ENCODE measurements around the gene RALGPS2. TPM values are rescaled to one million over a fixed set of nuclear protein-coding genes. Genes with fewer than 3 reads are reported as not detected.

Gene RALGPS2
- total and polyA plus RNA-seq, 2 experiments from 2014 or later, result 8.1 to 31.2 TPM

DNA sequence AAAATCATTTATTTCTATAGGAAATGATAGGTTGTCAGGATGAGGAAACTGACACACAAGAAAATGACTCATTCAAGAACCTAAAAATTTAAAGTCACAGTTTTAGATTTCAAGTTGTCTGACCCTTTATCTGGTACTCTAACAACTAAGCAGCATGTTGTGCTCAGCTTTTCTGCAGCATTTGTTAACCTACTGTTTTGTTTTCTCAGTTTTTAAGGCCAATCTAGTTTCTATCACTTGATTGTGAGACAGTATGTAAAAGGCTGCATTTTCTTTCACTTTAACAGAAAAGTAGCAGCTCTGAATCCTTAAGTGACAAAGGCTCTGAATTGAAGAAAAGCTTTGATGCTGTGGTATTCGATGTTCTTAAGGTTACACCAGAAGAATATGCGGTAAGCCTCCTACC lies 59.1 kb downstream of the RALGPS2 start:
- H3K4me3 ChIP-seq, result no peak overlapping the region
- no peaks in the 10 kb centered on the region for H3F3A ChIP-seq (replicated peaks; ENCODE audit: low read depth)
- TF ChIP-seq, protein P1, sequence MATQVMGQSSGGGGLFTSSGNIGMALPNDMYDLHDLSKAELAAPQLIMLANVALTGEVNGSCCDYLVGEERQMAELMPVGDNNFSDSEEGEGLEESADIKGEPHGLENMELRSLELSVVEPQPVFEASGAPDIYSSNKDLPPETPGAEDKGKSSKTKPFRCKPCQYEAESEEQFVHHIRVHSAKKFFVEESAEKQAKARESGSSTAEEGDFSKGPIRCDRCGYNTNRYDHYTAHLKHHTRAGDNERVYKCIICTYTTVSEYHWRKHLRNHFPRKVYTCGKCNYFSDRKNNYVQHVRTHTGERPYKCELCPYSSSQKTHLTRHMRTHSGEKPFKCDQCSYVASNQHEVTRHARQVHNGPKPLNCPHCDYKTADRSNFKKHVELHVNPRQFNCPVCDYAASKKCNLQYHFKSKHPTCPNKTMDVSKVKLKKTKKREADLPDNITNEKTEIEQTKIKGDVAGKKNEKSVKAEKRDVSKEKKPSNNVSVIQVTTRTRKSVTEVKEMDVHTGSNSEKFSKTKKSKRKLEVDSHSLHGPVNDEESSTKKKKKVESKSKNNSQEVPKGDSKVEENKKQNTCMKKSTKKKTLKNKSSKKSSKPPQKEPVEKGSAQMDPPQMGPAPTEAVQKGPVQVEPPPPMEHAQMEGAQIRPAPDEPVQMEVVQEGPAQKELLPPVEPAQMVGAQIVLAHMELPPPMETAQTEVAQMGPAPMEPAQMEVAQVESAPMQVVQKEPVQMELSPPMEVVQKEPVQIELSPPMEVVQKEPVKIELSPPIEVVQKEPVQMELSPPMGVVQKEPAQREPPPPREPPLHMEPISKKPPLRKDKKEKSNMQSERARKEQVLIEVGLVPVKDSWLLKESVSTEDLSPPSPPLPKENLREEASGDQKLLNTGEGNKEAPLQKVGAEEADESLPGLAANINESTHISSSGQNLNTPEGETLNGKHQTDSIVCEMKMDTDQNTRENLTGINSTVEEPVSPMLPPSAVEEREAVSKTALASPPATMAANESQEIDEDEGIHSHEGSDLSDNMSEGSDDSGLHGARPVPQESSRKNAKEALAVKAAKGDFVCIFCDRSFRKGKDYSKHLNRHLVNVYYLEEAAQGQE (IDR thresholded peaks at IDR 0.05; ENCODE audit: unreplicated experiment), result no peak
- TF ChIP-seq, protein P2, sequence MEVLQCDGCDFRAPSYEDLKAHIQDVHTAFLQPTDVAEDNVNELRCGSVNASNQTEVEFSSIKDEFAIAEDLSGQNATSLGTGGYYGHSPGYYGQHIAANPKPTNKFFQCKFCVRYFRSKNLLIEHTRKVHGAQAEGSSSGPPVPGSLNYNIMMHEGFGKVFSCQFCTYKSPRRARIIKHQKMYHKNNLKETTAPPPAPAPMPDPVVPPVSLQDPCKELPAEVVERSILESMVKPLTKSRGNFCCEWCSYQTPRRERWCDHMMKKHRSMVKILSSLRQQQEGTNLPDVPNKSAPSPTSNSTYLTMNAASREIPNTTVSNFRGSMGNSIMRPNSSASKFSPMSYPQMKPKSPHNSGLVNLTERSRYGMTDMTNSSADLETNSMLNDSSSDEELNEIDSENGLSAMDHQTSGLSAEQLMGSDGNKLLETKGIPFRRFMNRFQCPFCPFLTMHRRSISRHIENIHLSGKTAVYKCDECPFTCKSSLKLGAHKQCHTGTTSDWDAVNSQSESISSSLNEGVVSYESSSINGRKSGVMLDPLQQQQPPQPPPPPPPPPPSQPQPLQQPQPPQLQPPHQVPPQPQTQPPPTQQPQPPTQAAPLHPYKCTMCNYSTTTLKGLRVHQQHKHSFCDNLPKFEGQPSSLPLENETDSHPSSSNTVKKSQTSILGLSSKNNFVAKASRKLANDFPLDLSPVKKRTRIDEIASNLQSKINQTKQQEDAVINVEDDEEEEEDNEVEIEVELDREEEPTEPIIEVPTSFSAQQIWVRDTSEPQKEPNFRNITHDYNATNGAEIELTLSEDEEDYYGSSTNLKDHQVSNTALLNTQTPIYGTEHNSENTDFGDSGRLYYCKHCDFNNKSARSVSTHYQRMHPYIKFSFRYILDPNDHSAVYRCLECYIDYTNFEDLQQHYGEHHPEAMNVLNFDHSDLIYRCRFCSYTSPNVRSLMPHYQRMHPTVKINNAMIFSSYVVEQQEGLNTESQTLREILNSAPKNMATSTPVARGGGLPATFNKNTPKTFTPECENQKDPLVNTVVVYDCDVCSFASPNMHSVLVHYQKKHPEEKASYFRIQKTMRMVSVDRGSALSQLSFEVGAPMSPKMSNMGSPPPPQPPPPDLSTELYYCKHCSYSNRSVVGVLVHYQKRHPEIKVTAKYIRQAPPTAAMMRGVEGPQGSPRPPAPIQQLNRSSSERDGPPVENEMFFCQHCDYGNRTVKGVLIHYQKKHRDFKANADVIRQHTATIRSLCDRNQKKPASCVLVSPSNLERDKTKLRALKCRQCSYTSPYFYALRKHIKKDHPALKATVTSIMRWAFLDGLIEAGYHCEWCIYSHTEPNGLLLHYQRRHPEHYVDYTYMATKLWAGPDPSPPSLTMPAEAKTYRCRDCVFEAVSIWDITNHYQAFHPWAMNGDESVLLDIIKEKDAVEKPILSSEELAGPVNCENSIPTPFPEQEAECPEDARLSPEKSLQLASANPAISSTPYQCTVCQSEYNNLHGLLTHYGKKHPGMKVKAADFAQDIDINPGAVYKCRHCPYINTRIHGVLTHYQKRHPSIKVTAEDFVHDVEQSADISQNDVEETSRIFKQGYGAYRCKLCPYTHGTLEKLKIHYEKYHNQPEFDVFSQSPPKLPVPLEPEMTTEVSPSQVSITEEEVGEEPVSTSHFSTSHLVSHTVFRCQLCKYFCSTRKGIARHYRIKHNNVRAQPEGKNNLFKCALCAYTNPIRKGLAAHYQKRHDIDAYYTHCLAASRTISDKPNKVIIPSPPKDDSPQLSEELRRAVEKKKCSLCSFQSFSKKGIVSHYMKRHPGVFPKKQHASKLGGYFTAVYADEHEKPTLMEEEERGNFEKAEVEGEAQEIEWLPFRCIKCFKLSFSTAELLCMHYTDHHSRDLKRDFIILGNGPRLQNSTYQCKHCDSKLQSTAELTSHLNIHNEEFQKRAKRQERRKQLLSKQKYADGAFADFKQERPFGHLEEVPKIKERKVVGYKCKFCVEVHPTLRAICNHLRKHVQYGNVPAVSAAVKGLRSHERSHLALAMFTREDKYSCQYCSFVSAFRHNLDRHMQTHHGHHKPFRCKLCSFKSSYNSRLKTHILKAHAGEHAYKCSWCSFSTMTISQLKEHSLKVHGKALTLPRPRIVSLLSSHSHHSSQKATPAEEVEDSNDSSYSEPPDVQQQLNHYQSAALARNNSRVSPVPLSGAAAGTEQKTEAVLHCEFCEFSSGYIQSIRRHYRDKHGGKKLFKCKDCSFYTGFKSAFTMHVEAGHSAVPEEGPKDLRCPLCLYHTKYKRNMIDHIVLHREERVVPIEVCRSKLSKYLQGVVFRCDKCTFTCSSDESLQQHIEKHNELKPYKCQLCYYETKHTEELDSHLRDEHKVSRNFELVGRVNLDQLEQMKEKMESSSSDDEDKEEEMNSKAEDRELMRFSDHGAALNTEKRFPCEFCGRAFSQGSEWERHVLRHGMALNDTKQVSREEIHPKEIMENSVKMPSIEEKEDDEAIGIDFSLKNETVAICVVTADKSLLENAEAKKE (CRISPR knock-in tag; IDR thresholded peaks at IDR 0.05), result no peak
- TF ChIP-seq, protein P3, sequence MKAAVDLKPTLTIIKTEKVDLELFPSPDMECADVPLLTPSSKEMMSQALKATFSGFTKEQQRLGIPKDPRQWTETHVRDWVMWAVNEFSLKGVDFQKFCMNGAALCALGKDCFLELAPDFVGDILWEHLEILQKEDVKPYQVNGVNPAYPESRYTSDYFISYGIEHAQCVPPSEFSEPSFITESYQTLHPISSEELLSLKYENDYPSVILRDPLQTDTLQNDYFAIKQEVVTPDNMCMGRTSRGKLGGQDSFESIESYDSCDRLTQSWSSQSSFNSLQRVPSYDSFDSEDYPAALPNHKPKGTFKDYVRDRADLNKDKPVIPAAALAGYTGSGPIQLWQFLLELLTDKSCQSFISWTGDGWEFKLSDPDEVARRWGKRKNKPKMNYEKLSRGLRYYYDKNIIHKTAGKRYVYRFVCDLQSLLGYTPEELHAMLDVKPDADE (IDR thresholded peaks at IDR 0.05), result no peak
- TF ChIP-seq ZNF114 (CRISPR knock-in tag; IDR thresholded peaks at IDR 0.05) (no peak), EZH2phosphoT487 (IDR thresholded peaks at IDR 0.05; ENCODE audit: unreplicated experiment) (no peak), JUNB (IDR thresholded peaks at IDR 0.05; ENCODE audit: unreplicated experiment) (no peak), STAT1 (IDR thresholded peaks at IDR 0.05; ENCODE audit: unreplicated experiment) (no peak), EZH2 (IDR thresholded peaks at IDR 0.05; ENCODE audit: low read depth, unreplicated experiment) (no peak)
- H2AFZ ChIP-seq, result no peak overlapping the region
- H3K27me3 ChIP-seq (ENCODE audit: insufficient read depth), result no peaks in the 10 kb centered on the region
- no peak overlapping the region for H3K4me3 Mint-ChIP-seq
- H3K9me2 ChIP-seq (ENCODE audit: insufficient read depth), result no peaks in the 10 kb centered on the region
- no peaks in the 10 kb centered on the region; the same call in 1 of the 2 replicates for H3K36me3 ChIP-seq (ENCODE audit: insufficient read depth)
- H3K27ac ChIP-seq (ENCODE audit: low read depth), result no peak overlapping the region
- ATAC-seq, result no peak
- H3K27me3 Mint-ChIP-seq (ENCODE audit: insufficient read depth, low read depth, poor library complexity), result no peaks in the 10 kb centered on the region
- no peaks in the 10 kb centered on the region; the same call in 1 of the 3 replicates for H3K9me3 Mint-ChIP-seq
- H3K36me3 Mint-ChIP-seq (ENCODE audit: low read depth), result peaks cover 8% of the 10 kb centered on the region; the same call in 2 of the 3 replicates
- DNase-seq (ENCODE audit: low spot score), result peak; percentile 10
- no peak overlapping the region for H3K4me2 ChIP-seq
- H3K79me2 ChIP-seq (replicated peaks; ENCODE audit: insufficient read depth), result no peaks in the 10 kb centered on the region
- peaks cover 12% of the 10 kb centered on the region; the same call in 2 of the 3 replicates for H3K4me1 Mint-ChIP-seq
- no peaks in the 10 kb centered on the region for H4K20me1 ChIP-seq (replicated peaks; ENCODE audit: insufficient read depth)
- no peaks in the 10 kb centered on the region; the same call in 1 of the 2 replicates for H3K4me1 ChIP-seq (ENCODE audit: insufficient read depth)
- H3K27ac Mint-ChIP-seq, result no peak overlapping the region

Measured in GM23338 (cell line).